Smooth muscle cell (in vitro differentiated cells): ENCODE data around the gene CLTCL1. TPM values are rescaled to one million over a fixed set of nuclear protein-coding genes. Genes with fewer than 3 reads are reported as not detected.

Experiments used
- DNase-seq: peaks from one replicate; lab custom pipeline; 2025; ENCODE audit not compliant: unreplicated experiment; lab: John Stamatoyannopoulos, UW
- H2AFZ ChIP-seq: fragments of 200-600 bp; sonication (generic); 2 replicates; pipeline ENCODE4 v1.6.0; 2016; ENCODE audit warnings: antibody characterized with exemption, low read depth, mild to moderate bottlenecking
- H3F3A ChIP-seq: fragments of 200-600 bp; sonication (generic); 2 replicates; pipeline ENCODE4 v1.6.0; 2017; ENCODE audit warnings: antibody characterized with exemption, low read depth
- H3K27ac ChIP-seq: fragments of 200-600 bp; sonication (generic); 2 replicates; pipeline ENCODE4 v1.5.1; 2016; ENCODE audit warnings: low read depth, mild to moderate bottlenecking
- H3K27me3 ChIP-seq: fragments of 200-600 bp; sonication (generic); 2 replicates; pipeline ENCODE4 v1.6.1; 2016; ENCODE audit warnings: low read depth, mild to moderate bottlenecking
- H3K36me3 ChIP-seq: fragments of 200-600 bp; sonication (generic); 2 replicates; pipeline ENCODE4 v1.5.1; 2016; ENCODE audit warnings: low read depth
- H3K4me1 ChIP-seq: fragments of 200-600 bp; sonication (generic); 2 replicates; pipeline ENCODE4 v1.5.1; 2016; ENCODE audit warnings: low read depth
- H3K4me2 ChIP-seq: fragments of 200-600 bp; sonication (generic); 2 replicates; pipeline ENCODE4 v1.6.0; 2016; ENCODE audit warnings: mild to moderate bottlenecking
- H3K4me3 ChIP-seq: fragments of 200-600 bp; sonication (generic); 2 replicates; pipeline ENCODE4 v1.5.1; 2016; ENCODE audit warnings: mild to moderate bottlenecking
- H3K79me2 ChIP-seq: fragments of 200-600 bp; sonication (generic); 2 replicates; pipeline ENCODE4 v1.6.0; 2016; ENCODE audit warnings: low read depth, mild to moderate bottlenecking
- H3K9ac ChIP-seq: fragments of 200-600 bp; sonication (generic); 2 replicates; pipeline ENCODE4 v1.6.0; 2016; ENCODE audit warnings: low read depth
- H3K9me3 ChIP-seq: fragments of 200-600 bp; sonication (generic); replicated peaks from 2 replicates; pipeline ENCODE4 v1.5.1; 2016; ENCODE audit warnings: low read depth
- H4K20me1 ChIP-seq: fragments of 200-600 bp; sonication (generic); 2 replicates; pipeline ENCODE4 v1.6.0; 2016; ENCODE audit warnings: low read depth
- CTCF ChIP-seq: fragments of 200-600 bp; sonication (generic); IDR thresholded peaks from 2 replicates; pipeline ENCODE4 v1.5.1; 2017; ENCODE audit warnings: borderline replicate concordance, mild to moderate bottlenecking, antibody characterized with exemption; ENCODE audit not compliant: insufficient read depth, poor library complexity, severe bottlenecking
- WGBS: methylation state at CpG from one replicate; pipeline ENCODE4 v1.1.7; 2016; ENCODE audit warnings: low lambda C conversion rate; 5-methylcytosine and 5-hydroxymethylcytosine counted together
- polyA plus RNA-seq: library from polyadenylated mRNA; unstranded; fragments of >200 nt; fragmentation: Nextera tagmentation; extraction: Ambion mirVana; gene quantifications from 2 replicates; pipeline ENCODE4 v1.2.1, GENCODE V29; 2016
- total RNA-seq: library from RNA; depleted of rRNA; stranded (reverse); fragments of >200 nt; gene quantifications from 2 replicates; pipeline ENCODE4 v1.2.3, GENCODE V29; 2014

CLTCL1 gene
- total and polyA plus RNA-seq, 2 experiments from 2014 or later = 4.7 to 9.0 TPM

- no peak for TF ChIP-seq CTCF
- no peaks in the 10 kb centered on the region for H4K20me1 ChIP-seq
- H3K9ac ChIP-seq = no peak overlapping the region
- H3K36me3 ChIP-seq = no peaks in the 10 kb centered on the region
- H3K4me1 ChIP-seq = no peaks in the 10 kb centered on the region
- no peaks in the 10 kb centered on the region for H3K79me2 ChIP-seq
- DNase-seq = no peak
- H3K27me3 ChIP-seq = no peaks in the 10 kb centered on the region
- no peaks in the 10 kb centered on the region for H3K9me3 ChIP-seq
- WGBS = 97% methylated on average over 4 of the region's 4 CpGs
- no peak overlapping the region for H3K4me2 ChIP-seq
- no peaks in the 10 kb centered on the region for H3F3A ChIP-seq
- no peak overlapping the region for H3K4me3 ChIP-seq
- H3K27ac ChIP-seq = no peak overlapping the region
- H2AFZ ChIP-seq = no peak overlapping the region
These were observed 48.8 kb downstream of the CLTCL1 start for GRCh38 chr22:19242699-19243098.

- no peak for TF ChIP-seq CTCF
- Histone ChIP-seq H3K4me1 (no peaks in the 10 kb centered on the region), H3F3A (no peaks in the 10 kb centered on the region), H3K27me3 (no peaks in the 10 kb centered on the region), H3K4me3 (no peak overlapping the region), H4K20me1 (no peaks in the 10 kb centered on the region), H2AFZ (no peak overlapping the region), H3K79me2 (no peaks in the 10 kb centered on the region), H3K27ac (no peak overlapping the region), H3K4me2 (no peak overlapping the region), H3K36me3 (no peaks in the 10 kb centered on the region), H3K9me3 (no peaks in the 10 kb centered on the region), H3K9ac (no peak overlapping the region)
- DNase-seq = no peak
- WGBS = 100% methylated on average over 6 of the region's 6 CpGs
These were observed 50.0 kb downstream of the CLTCL1 start for GRCh38 chr22:19241593-19241906.

GRCh38 chr22:19240813-19241592 is 50.5 kb downstream of the CLTCL1 start:
- TF ChIP-seq CTCF = no peak
- H3K27ac ChIP-seq = no peak overlapping the region
- H3F3A ChIP-seq = no peaks in the 10 kb centered on the region
- H3K27me3 ChIP-seq = no peaks in the 10 kb centered on the region
- H3K79me2 ChIP-seq = no peaks in the 10 kb centered on the region
- H2AFZ ChIP-seq = no peak overlapping the region
- no peaks in the 10 kb centered on the region for H3K9me3 ChIP-seq
- DNase-seq = no peak
- H3K36me3 ChIP-seq = no peaks in the 10 kb centered on the region
- WGBS = 94% methylated on average over 14 of the region's 14 CpGs
- H3K4me1 ChIP-seq = no peaks in the 10 kb centered on the region
- H4K20me1 ChIP-seq = no peaks in the 10 kb centered on the region
- H3K9ac ChIP-seq = no peak overlapping the region
- H3K4me2 ChIP-seq = no peak overlapping the region
- no peak overlapping the region for H3K4me3 ChIP-seq

GRCh38 chr22:19239464-19239863 is 52.1 kb downstream of the CLTCL1 start:
- Histone ChIP-seq H3K36me3 (peaks cover 2% of the 10 kb centered on the region), H3K9ac (no peak overlapping the region), H3K27me3 (no peaks in the 10 kb centered on the region), H3K4me1 (no peaks in the 10 kb centered on the region), H3K4me3 (no peak overlapping the region), H3K27ac (no peak overlapping the region), H2AFZ (no peak overlapping the region), H3F3A (no peaks in the 10 kb centered on the region), H3K9me3 (no peaks in the 10 kb centered on the region), H3K4me2 (no peak overlapping the region), H3K79me2 (no peaks in the 10 kb centered on the region), H4K20me1 (no peaks in the 10 kb centered on the region)
- no peak for DNase-seq
- no peak for TF ChIP-seq CTCF
- over 99% methylated on average over 7 of the region's 7 CpGs for WGBS
